Stimulated activated memory B cell treated with anti-CD40 and anti-IgM and Interleukin-4, amounts not matched to agents 10 μg/mL and 1 μg/mL and 100 μg/mL, for 72 hours (primary cell): ENCODE data around the gene BDH1.

Source experiments
- ATAC-seq: fragments of 150-1000 bp; cut with Tn5 transposase; 2 replicates; pipeline ENCODE4 v1.10.0; 2021
- H3K27ac Mint-ChIP-seq: one replicate; pipeline ENCODE4 v1.8.0; 2022; ENCODE audit warnings: mild to moderate bottlenecking, mixed read lengths
- H3K27me3 Mint-ChIP-seq: one replicate; pipeline ENCODE4 v1.8.0; 2022; ENCODE audit warnings: mixed read lengths
- H3K36me3 Mint-ChIP-seq: one replicate; pipeline ENCODE4 v1.8.0; 2022; ENCODE audit warnings: mixed read lengths
- H3K4me1 Mint-ChIP-seq: one replicate; pipeline ENCODE4 v1.8.0; 2022; ENCODE audit warnings: mixed read lengths
- H3K4me3 Mint-ChIP-seq: one replicate; pipeline ENCODE4 v1.8.0; 2022; ENCODE audit warnings: mild to moderate bottlenecking, moderate library complexity, mixed read lengths
- H3K9me3 Mint-ChIP-seq: one replicate; pipeline ENCODE4 v1.8.0; 2022; ENCODE audit warnings: mixed read lengths

The BDH1 gene

DNA sequence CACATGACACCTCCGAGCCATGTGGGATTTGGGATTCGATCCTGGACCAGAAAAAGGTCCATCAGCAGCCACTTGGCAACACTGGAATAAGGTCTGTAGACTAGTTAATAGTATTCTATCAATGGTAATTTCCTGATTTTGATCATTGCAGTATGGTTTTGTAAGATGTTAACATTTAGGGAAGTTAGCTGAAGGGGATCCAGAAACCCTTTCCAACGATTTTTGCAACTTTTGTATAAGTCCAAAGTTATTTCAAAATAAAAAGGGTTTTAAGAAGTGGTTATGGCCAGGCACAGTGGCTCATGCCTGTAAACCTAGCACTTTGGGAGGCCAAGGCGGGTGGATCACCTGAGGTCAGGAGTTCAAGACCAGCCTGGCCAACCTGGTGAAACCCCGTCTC is 10.2 kb downstream of the BDH1 start:
- Mint-ChIP-seq H3K9me3 (no peaks in the 10 kb centered on the region), H3K4me1 (no peaks in the 10 kb centered on the region), H3K4me3 (no peak overlapping the region), H3K36me3 (peaks cover 44% of the 10 kb centered on the region), H3K27ac (no peak overlapping the region), H3K27me3 (no peaks in the 10 kb centered on the region)
- ATAC-seq = no peak

DNA sequence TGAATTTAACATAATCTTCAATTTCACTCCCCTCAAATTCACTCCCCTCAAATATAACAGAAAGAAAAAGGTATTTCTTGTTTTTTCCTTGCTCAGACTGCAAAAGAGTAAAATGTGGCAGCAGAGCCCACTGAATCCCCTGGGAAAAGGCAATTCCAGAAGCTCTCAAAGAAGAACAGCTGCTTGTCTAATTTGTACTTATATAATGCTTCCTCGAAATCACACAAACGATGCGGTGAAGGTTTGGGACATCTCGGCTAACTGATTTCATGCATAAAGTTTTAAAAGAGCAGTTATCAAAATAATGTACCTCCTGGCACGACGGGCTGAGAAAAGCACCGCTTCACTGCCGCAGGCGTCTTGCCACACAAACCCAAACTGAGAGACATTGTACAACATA is 10.7 kb downstream of the BDH1 start:
- ATAC-seq = no peak
- no peaks in the 10 kb centered on the region for H3K27me3 Mint-ChIP-seq
- no peak overlapping the region for H3K4me3 Mint-ChIP-seq
- H3K27ac Mint-ChIP-seq = no peak overlapping the region
- no peaks in the 10 kb centered on the region for H3K4me1 Mint-ChIP-seq
- peaks cover 44% of the 10 kb centered on the region for H3K36me3 Mint-ChIP-seq
- no peaks in the 10 kb centered on the region for H3K9me3 Mint-ChIP-seq

DNA sequence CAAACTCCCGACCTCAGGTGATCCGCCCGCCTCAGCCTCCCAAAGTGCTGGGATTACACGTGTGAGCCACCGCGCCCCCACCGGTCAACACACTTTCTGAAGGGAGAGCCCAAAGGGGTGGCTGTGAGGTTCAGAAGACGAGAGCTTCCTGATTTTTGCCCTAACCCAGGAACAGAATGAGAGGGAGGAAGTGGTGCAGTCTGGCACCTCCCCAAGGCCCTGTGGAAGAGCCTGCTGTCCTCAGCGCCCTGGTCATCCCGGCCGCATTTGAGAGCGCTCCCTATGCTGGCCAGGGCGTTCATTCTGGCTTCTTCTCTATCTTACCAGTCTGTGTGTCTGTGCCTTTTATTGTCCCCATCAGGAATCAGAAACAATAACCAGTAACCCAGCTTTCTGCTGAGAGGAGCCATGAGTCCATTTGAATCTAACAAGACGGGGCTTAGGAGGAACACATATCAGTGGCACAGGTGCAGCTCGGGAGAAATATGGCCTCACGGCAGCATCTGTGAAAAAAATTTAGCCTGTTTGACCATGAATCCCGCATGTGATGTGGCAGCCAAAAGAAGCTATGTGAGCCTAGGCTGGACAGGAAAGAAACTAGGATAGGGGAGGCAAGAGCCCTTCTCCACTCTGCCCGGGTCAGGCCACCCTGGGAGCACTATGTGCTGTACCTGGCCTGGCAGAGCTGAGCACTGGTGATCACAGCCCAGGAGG is 12.9 kb downstream of the BDH1 start:
- H3K9me3 Mint-ChIP-seq = no peaks in the 10 kb centered on the region
- H3K4me3 Mint-ChIP-seq = no peak overlapping the region
- H3K27ac Mint-ChIP-seq = no peak overlapping the region
- H3K36me3 Mint-ChIP-seq = peaks cover 56% of the 10 kb centered on the region
- no peak for ATAC-seq
- H3K27me3 Mint-ChIP-seq = no peaks in the 10 kb centered on the region
- H3K4me1 Mint-ChIP-seq = no peaks in the 10 kb centered on the region

DNA sequence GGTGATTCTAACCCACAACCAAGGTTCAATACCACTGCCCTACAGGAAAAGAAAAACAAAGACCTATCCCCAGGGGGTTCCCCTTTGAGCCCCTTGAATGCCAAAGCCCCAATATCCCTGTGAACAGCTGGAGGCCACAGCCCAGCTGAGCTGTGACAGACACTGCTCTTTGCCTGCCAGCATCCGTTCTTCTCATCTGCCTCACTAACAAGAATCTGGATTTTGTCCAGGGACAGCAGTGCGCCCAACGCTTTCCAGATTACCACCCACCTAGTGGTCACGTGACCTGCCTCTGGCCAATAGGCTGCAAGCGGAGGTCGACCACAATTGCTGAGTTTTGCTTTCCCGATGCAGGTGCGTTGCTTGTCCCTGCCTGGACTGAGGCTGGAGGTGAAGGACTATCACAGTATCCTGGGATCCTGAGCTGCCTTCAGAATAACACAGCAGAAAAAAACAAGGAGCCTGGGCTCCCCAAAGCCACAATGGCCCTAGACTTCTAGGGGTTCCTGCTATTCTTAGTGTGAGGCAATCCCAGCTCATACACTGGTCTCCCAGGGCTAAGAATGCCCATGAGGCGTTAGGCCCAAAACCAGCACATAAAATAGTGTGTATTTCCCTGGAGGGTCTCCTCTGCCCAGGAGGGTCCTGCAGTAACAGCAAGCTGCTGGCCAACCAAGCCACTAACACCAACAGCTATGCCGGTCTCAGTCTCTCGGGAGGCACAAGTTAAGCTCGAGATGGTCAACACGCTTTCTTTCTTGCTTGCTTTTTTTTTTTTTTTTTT is 13.8 kb downstream of the BDH1 start:
- no peak overlapping the region for H3K27ac Mint-ChIP-seq
- ATAC-seq = no peak

DNA sequence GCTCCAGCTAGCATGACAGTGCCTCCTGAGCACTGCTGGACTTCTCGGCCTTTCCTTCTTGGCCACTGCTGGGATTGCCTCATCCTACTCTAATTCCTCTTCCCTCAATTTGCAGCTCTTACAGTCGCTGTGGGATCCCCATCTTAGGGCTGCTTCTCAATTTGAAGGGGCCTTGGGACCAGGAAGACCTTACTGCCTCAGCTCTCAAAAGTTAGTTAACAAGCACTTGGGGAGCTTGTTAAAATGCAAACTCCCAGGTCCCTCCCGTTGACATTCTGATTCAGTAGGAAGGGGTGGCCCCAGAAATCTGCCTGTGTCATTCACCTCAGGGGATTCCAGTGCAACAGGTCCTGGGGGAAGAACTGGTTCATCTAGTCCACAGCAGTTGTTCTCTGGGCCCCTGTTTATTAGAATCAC is 14.8 kb downstream of the BDH1 start:
- peaks cover 63% of the 10 kb centered on the region for H3K36me3 Mint-ChIP-seq
- no peaks in the 10 kb centered on the region for H3K4me1 Mint-ChIP-seq
- H3K27ac Mint-ChIP-seq = no peak overlapping the region
- H3K4me3 Mint-ChIP-seq = no peak overlapping the region
- ATAC-seq = no peak
- no peaks in the 10 kb centered on the region for H3K27me3 Mint-ChIP-seq
- no peaks in the 10 kb centered on the region for H3K9me3 Mint-ChIP-seq

More for the DNA sequence above, 13.8 kb downstream of the BDH1 start:
- H3K4me1 Mint-ChIP-seq = no peaks in the 10 kb centered on the region
- no peak overlapping the region for H3K4me3 Mint-ChIP-seq
- H3K27me3 Mint-ChIP-seq = no peaks in the 10 kb centered on the region
- H3K9me3 Mint-ChIP-seq = no peaks in the 10 kb centered on the region
- H3K36me3 Mint-ChIP-seq = peaks cover 64% of the 10 kb centered on the region

- no peaks in the 10 kb centered on the region for H3K9me3 Mint-ChIP-seq
- peaks cover 52% of the 10 kb centered on the region for H3K36me3 Mint-ChIP-seq
- H3K4me1 Mint-ChIP-seq = no peaks in the 10 kb centered on the region
- no peak for ATAC-seq
- H3K27me3 Mint-ChIP-seq = no peaks in the 10 kb centered on the region
- H3K4me3 Mint-ChIP-seq = no peak overlapping the region
- no peak overlapping the region for H3K27ac Mint-ChIP-seq
Observed at GRCh38 chr3:197539651-197540051, 16.1 kb downstream of the BDH1 start.

- H3K4me1 Mint-ChIP-seq = no peaks in the 10 kb centered on the region
- H3K27me3 Mint-ChIP-seq = no peaks in the 10 kb centered on the region
- H3K4me3 Mint-ChIP-seq = no peak overlapping the region
- ATAC-seq = no peak
- no peak overlapping the region for H3K27ac Mint-ChIP-seq
- H3K36me3 Mint-ChIP-seq = peaks cover 39% of the 10 kb centered on the region
- no peaks in the 10 kb centered on the region for H3K9me3 Mint-ChIP-seq
Observed at GRCh38 chr3:197533927-197534725, 21.6 kb downstream of the BDH1 start.

- Mint-ChIP-seq H3K4me3 (no peak overlapping the region), H3K9me3 (no peaks in the 10 kb centered on the region), H3K27me3 (no peaks in the 10 kb centered on the region), H3K27ac (no peak overlapping the region), H3K4me1 (no peaks in the 10 kb centered on the region), H3K36me3 (peaks cover 40% of the 10 kb centered on the region)
- ATAC-seq = no peak
Observed at GRCh38 chr3:197533396-197533795, 22.4 kb downstream of the BDH1 start.

GRCh38 chr3:197532388-197532787 is 23.4 kb downstream of the BDH1 start:
- no peaks in the 10 kb centered on the region for H3K27me3 Mint-ChIP-seq
- ATAC-seq = no peak
- no peak overlapping the region for H3K27ac Mint-ChIP-seq
- no peak overlapping the region for H3K4me3 Mint-ChIP-seq
- peaks cover 40% of the 10 kb centered on the region for H3K36me3 Mint-ChIP-seq
- no peaks in the 10 kb centered on the region for H3K9me3 Mint-ChIP-seq
- H3K4me1 Mint-ChIP-seq = no peaks in the 10 kb centered on the region

GRCh38 chr3:197528190-197528589 is 27.6 kb downstream of the BDH1 start:
- Mint-ChIP-seq H3K27me3 (no peaks in the 10 kb centered on the region), H3K4me3 (no peak overlapping the region), H3K4me1 (no peaks in the 10 kb centered on the region), H3K36me3 (peaks cover 41% of the 10 kb centered on the region), H3K27ac (no peak overlapping the region), H3K9me3 (no peaks in the 10 kb centered on the region)
- ATAC-seq = no peak

- ATAC-seq = no peak
- no peak overlapping the region for H3K4me3 Mint-ChIP-seq
- H3K36me3 Mint-ChIP-seq = peaks cover 43% of the 10 kb centered on the region
- no peak overlapping the region for H3K27ac Mint-ChIP-seq
- no peaks in the 10 kb centered on the region for H3K9me3 Mint-ChIP-seq
- H3K4me1 Mint-ChIP-seq = no peaks in the 10 kb centered on the region
- no peaks in the 10 kb centered on the region for H3K27me3 Mint-ChIP-seq
Observed at GRCh38 chr3:197527569-197527968, 28.2 kb downstream of the BDH1 start.

GRCh38 chr3:197525706-197526105 is 30.1 kb downstream of the BDH1 start:
- Mint-ChIP-seq H3K27me3 (no peaks in the 10 kb centered on the region), H3K27ac (no peak overlapping the region), H3K4me3 (no peak overlapping the region), H3K36me3 (peaks cover 43% of the 10 kb centered on the region), H3K9me3 (no peaks in the 10 kb centered on the region), H3K4me1 (no peaks in the 10 kb centered on the region)
- ATAC-seq = no peak

DNA sequence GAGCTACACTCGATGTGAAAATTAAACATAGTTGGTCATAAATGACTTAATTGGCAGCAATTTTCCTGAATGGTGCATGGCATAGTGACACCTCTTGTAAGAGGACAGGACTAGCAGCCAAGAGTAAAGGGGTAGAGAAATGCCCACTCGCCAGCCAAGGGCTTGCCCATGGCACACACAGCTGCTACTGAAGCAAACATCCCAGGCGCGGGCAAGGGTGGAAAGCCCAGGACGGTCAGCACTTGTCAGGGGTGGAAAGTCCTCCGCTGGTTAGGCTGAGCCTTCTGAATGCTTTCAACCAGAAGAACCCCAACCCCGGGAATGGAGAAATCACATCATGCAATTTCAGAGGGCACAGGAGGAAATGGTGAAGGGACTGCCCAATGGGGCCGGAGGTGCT is 31.6 kb downstream of the BDH1 start:
- Mint-ChIP-seq H3K4me3 (no peak overlapping the region), H3K27me3 (no peaks in the 10 kb centered on the region), H3K27ac (no peak overlapping the region), H3K4me1 (peaks cover 2% of the 10 kb centered on the region), H3K36me3 (peaks cover 34% of the 10 kb centered on the region), H3K9me3 (no peaks in the 10 kb centered on the region)
- ATAC-seq = no peak

GRCh38 chr3:197523526-197523925 is 32.2 kb downstream of the BDH1 start:
- Mint-ChIP-seq H3K27ac (no peak overlapping the region), H3K36me3 (peaks cover 34% of the 10 kb centered on the region)

DNA sequence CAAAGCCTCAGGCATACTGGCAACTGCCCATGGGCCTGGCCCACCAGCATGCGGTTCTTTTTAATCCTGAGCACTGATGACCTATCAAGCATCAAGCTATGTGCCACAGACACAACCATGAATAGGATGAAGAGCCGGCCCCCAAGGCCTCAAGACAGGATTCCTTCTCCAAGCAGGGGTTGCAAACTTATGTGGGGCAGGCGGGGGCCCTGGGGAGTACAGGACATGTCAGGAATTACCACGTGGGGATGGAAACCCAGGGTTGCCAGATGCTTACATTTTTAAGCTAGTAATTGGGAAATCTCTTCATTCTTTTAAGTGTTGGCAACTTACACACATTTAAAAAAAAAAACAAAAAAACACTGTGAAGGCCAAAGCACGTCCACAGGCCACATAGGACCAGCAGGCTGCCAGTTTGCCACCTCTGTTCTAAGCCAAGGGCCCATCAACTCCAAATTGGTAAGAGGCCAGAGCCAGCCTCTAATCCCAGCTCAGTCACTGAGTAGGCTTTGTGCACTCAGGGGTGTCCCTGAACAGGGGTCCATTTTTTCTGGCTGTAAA is 32.8 kb downstream of the BDH1 start:
- no peak for ATAC-seq
- Mint-ChIP-seq H3K4me1 (peaks cover 5% of the 10 kb centered on the region), H3K27ac (no peak overlapping the region), H3K36me3 (peaks cover 29% of the 10 kb centered on the region), H3K27me3 (no peaks in the 10 kb centered on the region), H3K9me3 (no peaks in the 10 kb centered on the region), H3K4me3 (no peak overlapping the region)

More at GRCh38 chr3:197523526-197523925, 32.2 kb downstream of the BDH1 start:
- ATAC-seq = no peak
- no peaks in the 10 kb centered on the region for H3K27me3 Mint-ChIP-seq
- no peaks in the 10 kb centered on the region for H3K9me3 Mint-ChIP-seq
- H3K4me3 Mint-ChIP-seq = no peak overlapping the region
- H3K4me1 Mint-ChIP-seq = peaks cover 5% of the 10 kb centered on the region
